Smooth muscle cell (in vitro differentiated cells): ENCODE results near the gene DAW1. TPM values are rescaled to one million over a fixed set of nuclear protein-coding genes. Genes with fewer than 3 reads are reported as not detected.

Experiments
- DNase-seq: peaks from one replicate; lab custom pipeline; 2025; ENCODE audit not compliant: unreplicated experiment; lab: John Stamatoyannopoulos, UW
- H2AFZ ChIP-seq: fragments of 200-600 bp; sonication (generic); 2 replicates; pipeline ENCODE4 v1.6.0; 2016; ENCODE audit warnings: antibody characterized with exemption, low read depth, mild to moderate bottlenecking
- H3F3A ChIP-seq: fragments of 200-600 bp; sonication (generic); 2 replicates; pipeline ENCODE4 v1.6.0; 2017; ENCODE audit warnings: antibody characterized with exemption, low read depth
- H3K27ac ChIP-seq: fragments of 200-600 bp; sonication (generic); 2 replicates; pipeline ENCODE4 v1.5.1; 2016; ENCODE audit warnings: low read depth, mild to moderate bottlenecking
- H3K27me3 ChIP-seq: fragments of 200-600 bp; sonication (generic); 2 replicates; pipeline ENCODE4 v1.6.1; 2016; ENCODE audit warnings: low read depth, mild to moderate bottlenecking
- H3K36me3 ChIP-seq: fragments of 200-600 bp; sonication (generic); 2 replicates; pipeline ENCODE4 v1.5.1; 2016; ENCODE audit warnings: low read depth
- H3K4me1 ChIP-seq: fragments of 200-600 bp; sonication (generic); 2 replicates; pipeline ENCODE4 v1.5.1; 2016; ENCODE audit warnings: low read depth
- H3K4me2 ChIP-seq: fragments of 200-600 bp; sonication (generic); 2 replicates; pipeline ENCODE4 v1.6.0; 2016; ENCODE audit warnings: mild to moderate bottlenecking
- H3K4me3 ChIP-seq: fragments of 200-600 bp; sonication (generic); 2 replicates; pipeline ENCODE4 v1.5.1; 2016; ENCODE audit warnings: mild to moderate bottlenecking
- H3K79me2 ChIP-seq: fragments of 200-600 bp; sonication (generic); 2 replicates; pipeline ENCODE4 v1.6.0; 2016; ENCODE audit warnings: low read depth, mild to moderate bottlenecking
- H3K9ac ChIP-seq: fragments of 200-600 bp; sonication (generic); 2 replicates; pipeline ENCODE4 v1.6.0; 2016; ENCODE audit warnings: low read depth
- H3K9me3 ChIP-seq: fragments of 200-600 bp; sonication (generic); replicated peaks from 2 replicates; pipeline ENCODE4 v1.5.1; 2016; ENCODE audit warnings: low read depth
- H4K20me1 ChIP-seq: fragments of 200-600 bp; sonication (generic); 2 replicates; pipeline ENCODE4 v1.6.0; 2016; ENCODE audit warnings: low read depth
- CTCF ChIP-seq: fragments of 200-600 bp; sonication (generic); IDR thresholded peaks from 2 replicates; pipeline ENCODE4 v1.5.1; 2017; ENCODE audit warnings: borderline replicate concordance, mild to moderate bottlenecking, antibody characterized with exemption; ENCODE audit not compliant: insufficient read depth, poor library complexity, severe bottlenecking
- WGBS: methylation state at CpG from one replicate; pipeline ENCODE4 v1.1.7; 2016; ENCODE audit warnings: low lambda C conversion rate; 5-methylcytosine and 5-hydroxymethylcytosine counted together
- polyA plus RNA-seq: library from polyadenylated mRNA; unstranded; fragments of >200 nt; fragmentation: Nextera tagmentation; extraction: Ambion mirVana; gene quantifications from 2 replicates; pipeline ENCODE4 v1.2.1, GENCODE V29; 2016
- total RNA-seq: library from RNA; depleted of rRNA; stranded (reverse); fragments of >200 nt; gene quantifications from 2 replicates; pipeline ENCODE4 v1.2.3, GENCODE V29; 2014

Gene DAW1
- total and polyA plus RNA-seq, 2 experiments from 2014 or later, result not detected

- Histone ChIP-seq H3K4me1 (no peaks in the 10 kb centered on the region), H3K4me2 (no peak overlapping the region), H3K27me3 (no peaks in the 10 kb centered on the region), H3K27ac (no peak overlapping the region), H3K9me3 (no peaks in the 10 kb centered on the region), H2AFZ (no peak overlapping the region), H3K79me2 (no peaks in the 10 kb centered on the region), H3K9ac (no peak overlapping the region), H3K36me3 (no peaks in the 10 kb centered on the region), H3K4me3 (no peak overlapping the region), H4K20me1 (no peaks in the 10 kb centered on the region), H3F3A (no peaks in the 10 kb centered on the region)
- TF ChIP-seq CTCF, result no peak
- 93% methylated on average over 7 of the region's 7 CpGs for WGBS
- no peak for DNase-seq
Measured at GRCh38 chr2:227824711-227825110, 46.7 kb upstream of the DAW1 start.

GRCh38 chr2:227826019-227826521 lies 45.4 kb upstream of the DAW1 start:
- no peaks in the 10 kb centered on the region for H3F3A ChIP-seq
- H3K9ac ChIP-seq, result no peak overlapping the region
- TF ChIP-seq CTCF, result no peak
- no peaks in the 10 kb centered on the region for H4K20me1 ChIP-seq
- WGBS, result 94% methylated on average over 10 of the region's 10 CpGs
- H3K4me2 ChIP-seq, result no peak overlapping the region
- H3K4me3 ChIP-seq, result no peak overlapping the region
- no peaks in the 10 kb centered on the region for H3K9me3 ChIP-seq
- H2AFZ ChIP-seq, result no peak overlapping the region
- H3K27me3 ChIP-seq, result no peaks in the 10 kb centered on the region
- no peaks in the 10 kb centered on the region for H3K79me2 ChIP-seq
- H3K36me3 ChIP-seq, result no peaks in the 10 kb centered on the region
- H3K4me1 ChIP-seq, result no peaks in the 10 kb centered on the region
- DNase-seq, result no peak
- no peak overlapping the region for H3K27ac ChIP-seq

GRCh38 chr2:227826563-227826962 lies 44.9 kb upstream of the DAW1 start:
- H2AFZ ChIP-seq, result no peak overlapping the region

More at GRCh38 chr2:227826563-227826962, 44.9 kb upstream of the DAW1 start:
- H3K4me2 ChIP-seq, result no peak overlapping the region
- no peaks in the 10 kb centered on the region for H3F3A ChIP-seq
- no peak for DNase-seq
- H3K9me3 ChIP-seq, result no peaks in the 10 kb centered on the region
- H3K27ac ChIP-seq, result no peak overlapping the region
- H3K4me1 ChIP-seq, result no peaks in the 10 kb centered on the region
- WGBS, result 55% methylated on average over 2 of the region's 2 CpGs
- no peak overlapping the region for H3K4me3 ChIP-seq
- H3K36me3 ChIP-seq, result no peaks in the 10 kb centered on the region
- no peaks in the 10 kb centered on the region for H4K20me1 ChIP-seq
- TF ChIP-seq CTCF, result no peak
- no peaks in the 10 kb centered on the region for H3K27me3 ChIP-seq
- H3K9ac ChIP-seq, result no peak overlapping the region
- no peaks in the 10 kb centered on the region for H3K79me2 ChIP-seq
